IMR-90 (cell line): ENCODE results near the gene ORM1. TPM values are rescaled to one million over a fixed set of nuclear protein-coding genes. Genes with fewer than 3 reads are reported as not detected.

ENCODE experiments used
- ATAC-seq: fragments of 200-7000 bp; cut with Tn5 transposase; 2 replicates; pipeline ENCODE4 v1.9.1; 2020; ENCODE audit warnings: low read depth, mild to moderate bottlenecking, moderate library complexity
- BruUV-seq: library from RNA; stranded (reverse); fragments of 400-500 nt; replicated peaks from 2 replicates; lab custom pipeline; 2021; lab: Mats Ljungman, UMichigan
- CTCF ChIA-PET: fragments of 300-600 bp; formaldehyde crosslinking; extraction: SDS; loops from one replicate; lab custom pipeline; 2021; ENCODE audit warnings: antibody characterized with exemption; lab: Yijun Ruan, JAX
- POLR2A ChIA-PET: fragments of 300-600 bp; sonication (Branson Sonifier 250); formaldehyde crosslinking; loops from one replicate; lab custom pipeline; 2022; ENCODE audit warnings: antibody characterized with exemption; ENCODE audit not compliant: unreplicated experiment; lab: Charles Lee
- DNase-seq: peaks from one replicate; pipeline ENCODE4 v3.0.0; 2013
- H2AFZ ChIP-seq: replicated peaks from 2 replicates; pipeline ENCODE3; 2013; ENCODE audit warnings: low read length, mild to moderate bottlenecking; ENCODE audit not compliant: poor library complexity
- H2AK5ac ChIP-seq: 2 replicates; pipeline ENCODE4 v1.6.1; 2013; ENCODE audit warnings: low read depth, low read length, inconsistent platforms
- H2AK9ac ChIP-seq: replicated peaks from 2 replicates; pipeline ENCODE3; 2013; ENCODE audit warnings: mild to moderate bottlenecking, low read depth, low read length, moderate library complexity; ENCODE audit not compliant: poor library complexity
- H2BK120ac ChIP-seq: 2 replicates; pipeline ENCODE4 v1.6.1; 2013; ENCODE audit warnings: low read depth, low read length, inconsistent platforms
- H2BK15ac ChIP-seq: 3 replicates; pipeline ENCODE4 v1.6.1; 2013; ENCODE audit warnings: low read depth, low read length, inconsistent platforms
- H2BK20ac ChIP-seq: 2 replicates; pipeline ENCODE4 v1.6.1; 2013; ENCODE audit warnings: low read depth, mild to moderate bottlenecking, inconsistent platforms, low read length, moderate library complexity
- H2BK5ac ChIP-seq: 2 replicates; pipeline ENCODE4 v1.6.1; 2013; ENCODE audit warnings: mild to moderate bottlenecking, low read depth, low read length, inconsistent platforms; ENCODE audit not compliant: poor library complexity, severe bottlenecking
- H3K14ac ChIP-seq: replicated peaks from 2 replicates; pipeline ENCODE4 v1.6.1; 2013; ENCODE audit warnings: low read depth, low read length, inconsistent platforms
- H3K18ac ChIP-seq: 2 replicates; pipeline ENCODE4 v1.6.1; 2013; ENCODE audit warnings: low read depth, low read length, control low read depth
- H3K23ac ChIP-seq: 2 replicates; pipeline ENCODE4 v1.6.1; 2013; ENCODE audit warnings: low read depth, low read length, inconsistent platforms
- H3K27ac ChIP-seq: 2 replicates; pipeline ENCODE4 v1.5.1; 2013; ENCODE audit warnings: mild to moderate bottlenecking, control low read depth, low read length; ENCODE audit not compliant: insufficient read depth
- H3K27me3 ChIP-seq: 2 replicates; pipeline ENCODE4 v1.6.1; 2013; ENCODE audit warnings: low read length; ENCODE audit not compliant: control insufficient read depth, insufficient read depth
- H3K36me3 ChIP-seq: 2 replicates; pipeline ENCODE4 v1.6.1; 2013; ENCODE audit warnings: low read length, mixed read lengths; ENCODE audit not compliant: control insufficient read depth, insufficient read depth
- H3K4ac ChIP-seq: 2 replicates; pipeline ENCODE4 v1.6.1; 2013; ENCODE audit warnings: low read depth, low read length, inconsistent platforms
- H3K4me1 ChIP-seq: 2 replicates; pipeline ENCODE4 v1.6.1; 2013; ENCODE audit warnings: low read length, mixed read lengths; ENCODE audit not compliant: control insufficient read depth, insufficient read depth
- H3K4me2 ChIP-seq: 2 replicates; pipeline ENCODE4 v1.6.1; 2013; ENCODE audit warnings: low read depth, mild to moderate bottlenecking, control low read depth, low read length, moderate library complexity
- H3K4me3 ChIP-seq: 2 replicates; pipeline ENCODE4 v1.5.1; 2013; ENCODE audit warnings: low read depth, mild to moderate bottlenecking, control low read depth, low read length, moderate library complexity; ENCODE audit not compliant: insufficient read depth
- H3K56ac ChIP-seq: 2 replicates; pipeline ENCODE4 v1.6.1; 2013; ENCODE audit warnings: low read length, inconsistent platforms; ENCODE audit not compliant: insufficient read depth; ENCODE audit errors: extremely low read depth
- H3K79me1 ChIP-seq, 2 experiments: 2 replicates each; pipeline ENCODE4 v1.6.1; 2013; ENCODE audit warnings: low read length in 2 of 2, inconsistent platforms in 1 of 2, low read depth in 1 of 2
- H3K9ac ChIP-seq: 2 replicates; pipeline ENCODE4 v1.6.1; 2013; ENCODE audit warnings: low read depth, low read length, control low read depth
- H3K9me1 ChIP-seq: 2 replicates; pipeline ENCODE4 v1.6.1; 2013; ENCODE audit warnings: low read length, inconsistent platforms; ENCODE audit not compliant: insufficient read depth
- H3K9me3 ChIP-seq: 2 replicates; pipeline ENCODE4 v1.6.1; 2013; ENCODE audit warnings: low read length; ENCODE audit not compliant: control insufficient read depth, insufficient read depth
- H4K20me1 ChIP-seq: 2 replicates; pipeline ENCODE4 v1.6.1; 2013; ENCODE audit warnings: low read length, inconsistent platforms; ENCODE audit not compliant: insufficient read depth
- H4K5ac ChIP-seq: 2 replicates; pipeline ENCODE4 v1.6.1; 2013; ENCODE audit warnings: mild to moderate bottlenecking, low read depth, low read length, control low read depth
- H4K8ac ChIP-seq, 2 experiments: 2 replicates each; pipeline ENCODE4 v1.6.1; 2013; ENCODE audit warnings: low read depth in 2 of 2, low read length in 2 of 2, control low read depth in 1 of 2, inconsistent platforms in 1 of 2
- H4K91ac ChIP-seq: 2 replicates; pipeline ENCODE4 v1.6.1; 2013; ENCODE audit warnings: low read depth, low read length, inconsistent platforms; ENCODE audit not compliant: insufficient read depth
- BHLHE40 ChIP-seq: fragments of 150-350 bp; IDR thresholded peaks from 2 replicates; pipeline ENCODE4 v1.6.1; 2016; ENCODE audit warnings: mild to moderate bottlenecking, low read depth, low read length
- CEBPB ChIP-seq: IDR thresholded peaks from 2 replicates; pipeline ENCODE4 v1.6.1; 2012; ENCODE audit warnings: low read depth, low read length, improper control_type of control experiment
- CHD1 ChIP-seq: IDR thresholded peaks from 2 replicates; pipeline ENCODE4 v1.6.1; 2012; ENCODE audit warnings: low read depth, low read length, improper control_type of control experiment
- ELK1 ChIP-seq: fragments of 150-350 bp; IDR thresholded peaks from 2 replicates; pipeline ENCODE4 v1.6.1; 2016; ENCODE audit warnings: low read depth, mild to moderate bottlenecking, low read length, moderate library complexity, borderline replicate concordance
- MAFK ChIP-seq: IDR thresholded peaks from 2 replicates; pipeline ENCODE4 v1.6.1; 2012; ENCODE audit warnings: low read depth, low read length, improper control_type of control experiment
- MAZ ChIP-seq: IDR thresholded peaks from 2 replicates; pipeline ENCODE4 v1.6.1; 2012; ENCODE audit warnings: low read depth, mild to moderate bottlenecking, low read length, improper control_type of control experiment, moderate library complexity, borderline replicate concordance
- MXI1 ChIP-seq: IDR thresholded peaks from 2 replicates; pipeline ENCODE4 v1.6.1; 2012; ENCODE audit warnings: low read depth, mild to moderate bottlenecking, low read length, moderate library complexity, borderline replicate concordance
- NFE2L2 ChIP-seq: fragments of 150-350 bp; IDR thresholded peaks from 2 replicates; pipeline ENCODE4 v1.6.1; 2016; ENCODE audit warnings: low read depth, mild to moderate bottlenecking, low read length
- RCOR1 ChIP-seq: IDR thresholded peaks from 2 replicates; pipeline ENCODE4 v1.6.1; 2012; ENCODE audit warnings: mild to moderate bottlenecking, low read length, improper control_type of control experiment; ENCODE audit not compliant: insufficient replicate concordance
- RFX5 ChIP-seq: IDR thresholded peaks from 2 replicates; pipeline ENCODE4 v1.8.0; 2012; ENCODE audit warnings: low read depth, mild to moderate bottlenecking, low read length, moderate library complexity
- SMC3 ChIP-seq: fragments of 150-350 bp; IDR thresholded peaks from 2 replicates; pipeline ENCODE4 v1.6.1; 2016; ENCODE audit warnings: low read depth, mild to moderate bottlenecking, antibody characterized with exemption, low read length, moderate library complexity
- USF2 ChIP-seq: fragments of 150-350 bp; IDR thresholded peaks from 2 replicates; pipeline ENCODE4 v1.6.1; 2017; ENCODE audit warnings: mild to moderate bottlenecking, antibody characterized with exemption, low read length, low read depth
- WGBS, 2 experiments: methylation state at CpG; one replicate each; pipeline versions ENCODE4 v1.1.5 to v1.1.7; 2013; ENCODE audit warnings: missing lambda C conversion rate in 2 of 2; ENCODE audit not compliant: insufficient read length in 1 of 2; ENCODE audit errors: extremely low coverage in 2 of 2; 5-methylcytosine and 5-hydroxymethylcytosine counted together
- dilution Hi-C: fragments of 300-500 bp; cut with HindIII; formaldehyde crosslinking; loops from one replicate; pipeline ENCODE4 v1.14.3; 2018; ENCODE audit warnings: low sequenced_read_pairs; ENCODE audit not compliant: unreplicated experiment
- in situ Hi-C: fragments of 300-500 bp; cut with MboI; formaldehyde crosslinking; loops from 3 replicates; pipeline ENCODE4 v1.14.3; 2019; ENCODE audit warnings: low sequenced_read_pairs, inconsistent platforms, mixed read lengths
- intact Hi-C: fragments of 100-400 bp; cut with micrococcal nuclease; formaldehyde crosslinking; loops from 2 replicates; pipeline ENCODE4 v1.10.0; 2022
- polyA plus RNA-seq, 3 experiments: library from polyadenylated mRNA; depleted of rRNA; stranded (reverse); fragments of >200 nt; gene quantifications; 2 replicates each; pipeline ENCODE4 v1.2.3, GENCODE V29; 2012; ENCODE audit warnings: low replicate concordance in 1 of 3
- total RNA-seq: library from RNA; depleted of rRNA; stranded (reverse); fragments of >200 nt; gene quantifications from 2 replicates; pipeline ENCODE4 v1.2.3, GENCODE V29; 2012

Gene ORM1
- total and polyA plus RNA-seq, 2 of the 4 experiments (the other 2 are of a cell fraction): 0.18 TPM; not detected in 1

- peaks cover 5% of the 10 kb centered on the region for H3K4me1 ChIP-seq
- dilution Hi-C loops: no loop called here
- H3K23ac ChIP-seq: no peak overlapping the region
- H4K91ac ChIP-seq: no peak overlapping the region
- H3K4me3 ChIP-seq: no peak overlapping the region
- H3K9me1 ChIP-seq: peaks cover 11% of the 10 kb centered on the region; the same call in 1 of the 2 replicates
- no peak overlapping the region for H2BK120ac ChIP-seq
- H2AFZ ChIP-seq: no peak overlapping the region
- H2AK9ac ChIP-seq: no peak overlapping the region
- DNase-seq (no peak), ATAC-seq (no peak)
- no peak overlapping the region for H4K8ac ChIP-seq
- no peaks in the 10 kb centered on the region for H3K9me3 ChIP-seq
- H3K4ac ChIP-seq: no peak overlapping the region
- in situ Hi-C loops: no loop called here
- H3K27me3 ChIP-seq: no peaks in the 10 kb centered on the region
- H3K4me2 ChIP-seq: no peak overlapping the region
- H2BK5ac ChIP-seq: no peak overlapping the region
- no peak overlapping the region for H3K14ac ChIP-seq
- 92% methylated on average over 3 of the region's 8 CpGs; no CpG with 5 or more reads in 1 of the 2 experiments for WGBS, 2 experiments
- TF ChIP-seq RFX5 (no peak), SMC3 (no peak), BHLHE40 (no peak), CHD1 (no peak), RCOR1 (no peak), MAZ (no peak), NFE2L2 (no peak), MXI1 (no peak), MAFK (no peak), CEBPB (no peak), ELK1 (no peak), USF2 (no peak)
- H2BK15ac ChIP-seq: no peak overlapping the region
- no peak overlapping the region for H2BK20ac ChIP-seq
- peaks cover 9% of the 10 kb centered on the region for H3K36me3 ChIP-seq
- H2AK5ac ChIP-seq: no peak overlapping the region
- H3K18ac ChIP-seq: no peak overlapping the region
- H3K79me1 ChIP-seq: no peaks in the 10 kb centered on the region
- BruUV-seq: no TSS peak
- ChIA-PET POLR2A (interaction anchor here (0.6 kb wide), 1 partner anchor 205 kb away, joined by 3 read pairs; no protein-coding TSS in a partner anchor), CTCF (interaction anchor here (1.3 kb wide), 1 partner anchor 231 kb away, joined by 3 read pairs; no protein-coding TSS in a partner anchor)
- H4K5ac ChIP-seq: no peak overlapping the region
- H3K56ac ChIP-seq: no peak overlapping the region
- intact Hi-C loops: no loop called here
- no peaks in the 10 kb centered on the region for H4K20me1 ChIP-seq
- no peak overlapping the region for H3K9ac ChIP-seq
- H3K27ac ChIP-seq: no peak overlapping the region
These were observed 9.7 kb upstream of the ORM1 start for GRCh38 chr9:114313186-114313585.
